Measurements from ENCODE around the gene PRG2. TPM values are rescaled to one million over a fixed set of nuclear protein-coding genes. Genes with fewer than 3 reads are reported as not detected.

The PRG2 gene
- total and polyA plus RNA-seq, 9 of the 15 experiments (the other 6 are each of a cell fraction or from before 2014, with no cell fraction given) = 1.8 to 78.0 (median 26.6) TPM

DNA sequence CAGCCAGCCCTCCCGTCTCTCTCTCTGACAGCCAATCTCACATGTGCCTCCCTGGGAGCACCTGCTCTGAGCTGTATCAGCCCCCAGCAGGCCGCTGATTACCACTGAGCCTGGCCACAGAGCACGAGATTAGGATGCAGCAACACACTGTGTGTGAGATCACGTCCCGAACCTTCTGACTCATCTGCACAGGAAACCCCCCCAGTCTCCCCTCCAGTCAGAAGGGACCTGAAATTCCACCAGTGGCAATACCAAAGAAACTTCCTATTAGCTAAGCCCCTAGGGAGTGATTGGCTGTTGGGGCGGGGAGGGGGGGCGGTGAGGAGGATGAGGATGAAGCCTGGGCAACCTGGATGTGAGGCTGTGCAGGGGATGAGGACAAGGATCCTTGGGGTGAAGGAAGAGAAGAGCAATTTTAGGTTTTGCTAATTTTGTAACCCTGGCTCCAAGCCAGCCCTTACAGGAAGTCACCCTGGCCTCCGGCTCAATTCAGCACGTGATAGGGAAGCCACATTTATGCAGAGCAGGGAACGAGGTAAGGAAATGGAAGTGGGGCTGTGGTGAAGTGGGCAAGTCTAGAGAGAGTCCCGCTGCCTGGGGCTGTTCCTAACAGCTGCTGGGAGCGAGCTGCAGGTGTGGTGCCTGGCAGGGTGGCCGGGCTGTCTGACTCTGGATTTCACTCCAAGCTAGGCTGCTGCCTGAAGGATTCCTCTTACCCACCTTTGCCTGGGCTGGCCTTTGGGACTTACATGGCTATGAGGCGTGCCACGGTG lies 34.5 kb upstream of the PRG2 start (continued):
- TF ChIP-seq CCNT2 (IDR thresholded peaks at IDR 0.05; ENCODE audit: borderline replicate concordance, extremely low read depth, insufficient read length, low read depth, low read length) (peak; percentile 88), HNRNPLL (IDR thresholded peaks at IDR 0.05; ENCODE audit: low read depth, low read length, poor library complexity, severe bottlenecking) (no peak), RFX7 (CRISPR knock-in tag; IDR thresholded peaks at IDR 0.05) (no peak), ZBTB33 (CRISPR knock-in tag; IDR thresholded peaks at IDR 0.05) (peak; percentile 79), MYC (IDR thresholded peaks at IDR 0.05; ENCODE audit: low read depth, low read length) (peak; percentile 96), MYC (CRISPR knock-in tag; IDR thresholded peaks at IDR 0.05; ENCODE audit: borderline replicate concordance, low read depth) (no peak), PCBP1 (IDR thresholded peaks at IDR 0.05; ENCODE audit: low read depth, low read length, poor library complexity, severe bottlenecking) (no peak), USF1 (CRISPR knock-in tag; IDR thresholded peaks at IDR 0.05) (peak; percentile 96), ERF (CRISPR knock-in tag; IDR thresholded peaks at IDR 0.05) (0 out of 2 replicates have a peak, but pooled peaks have one; percentile 38), SIX5 (IDR thresholded peaks at IDR 0.05; ENCODE audit: borderline replicate concordance in 1 of 2, insufficient read depth in 1 of 2, low read depth in 1 of 2, low read length in 2 of 2) (no peak), STAT5A (IDR thresholded peaks at IDR 0.05; ENCODE audit: borderline replicate concordance, low read length) (peak; percentile 96), NR3C1 (CRISPR knock-in tag; IDR thresholded peaks at IDR 0.05) (no peak), RFX5 (IDR thresholded peaks at IDR 0.05; ENCODE audit: low read depth, low read length) (no peak), SIRT6 (IDR thresholded peaks at IDR 0.05; ENCODE audit: low read depth, low read length) (no peak), IRF1 (CRISPR knock-in tag; IDR thresholded peaks at IDR 0.05; ENCODE audit: borderline replicate concordance) (no peak), RBM22 (IDR thresholded peaks at IDR 0.05; ENCODE audit: low read depth, low read length, poor library complexity, severe bottlenecking) (no peak), POLR2AphosphoS2 (IDR thresholded peaks at IDR 0.05; ENCODE audit: low read length) (no peak), MTF1 (CRISPR knock-in tag; IDR thresholded peaks at IDR 0.05; ENCODE audit: borderline replicate concordance) (no peak), ZKSCAN3 (CRISPR knock-in tag; IDR thresholded peaks at IDR 0.05) (no peak), HDAC8 (tag; IDR thresholded peaks at IDR 0.05) (no peak), ZNF175 (CRISPR knock-in tag; IDR thresholded peaks at IDR 0.05; ENCODE audit: low read depth) (no peak; the same call in none of the 2 replicates), GTF2A2 (tag; IDR thresholded peaks at IDR 0.05) (no peak)
- TF ChIP-seq, protein P1, sequence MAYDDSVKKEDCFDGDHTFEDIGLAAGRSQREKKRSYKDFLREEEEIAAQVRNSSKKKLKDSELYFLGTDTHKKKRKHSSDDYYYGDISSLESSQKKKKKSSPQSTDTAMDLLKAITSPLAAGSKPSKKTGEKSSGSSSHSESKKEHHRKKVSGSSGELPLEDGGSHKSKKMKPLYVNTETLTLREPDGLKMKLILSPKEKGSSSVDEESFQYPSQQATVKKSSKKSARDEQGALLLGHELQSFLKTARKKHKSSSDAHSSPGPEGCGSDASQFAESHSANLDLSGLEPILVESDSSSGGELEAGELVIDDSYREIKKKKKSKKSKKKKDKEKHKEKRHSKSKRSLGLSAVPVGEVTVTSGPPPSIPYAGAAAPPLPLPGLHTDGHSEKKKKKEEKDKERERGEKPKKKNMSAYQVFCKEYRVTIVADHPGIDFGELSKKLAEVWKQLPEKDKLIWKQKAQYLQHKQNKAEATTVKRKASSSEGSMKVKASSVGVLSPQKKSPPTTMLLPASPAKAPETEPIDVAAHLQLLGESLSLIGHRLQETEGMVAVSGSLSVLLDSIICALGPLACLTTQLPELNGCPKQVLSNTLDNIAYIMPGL (CRISPR knock-in tag; IDR thresholded peaks at IDR 0.05) = peak; percentile 59; the same call in 1 of the 2 replicates

All from K562 (cell line).